ENCODE measurements around the gene SEMA3G.

SEMA3G gene

GRCh38 chr3:52408466-52408865, 36.4 kb downstream of the SEMA3G start:
- no peak for DNase-seq

GRCh38 chr3:52407779-52408178, 37.1 kb downstream of the SEMA3G start:
- no peak for DNase-seq

- no peak for DNase-seq
Observed at GRCh38 chr3:52406791-52407510, 38.0 kb downstream of the SEMA3G start.

GRCh38 chr3:52406231-52406661, 38.7 kb downstream of the SEMA3G start:
- no peak for DNase-seq

- DNase-seq: no peak
Observed at GRCh38 chr3:52405601-52406110, 39.2 kb downstream of the SEMA3G start.

GRCh38 chr3:52405066-52405465, 39.8 kb downstream of the SEMA3G start:
- no peak for DNase-seq

- DNase-seq: no peak
Observed at GRCh38 chr3:52404391-52404790, 40.5 kb downstream of the SEMA3G start.

- no peak for DNase-seq
Observed at GRCh38 chr3:52403955-52404354, 40.9 kb downstream of the SEMA3G start.

GRCh38 chr3:52403271-52403841, 41.5 kb downstream of the SEMA3G start:
- DNase-seq: no peak

GRCh38 chr3:52402706-52403270, 42.1 kb downstream of the SEMA3G start:
- no peak for DNase-seq

GRCh38 chr3:52402101-52402521, 42.8 kb downstream of the SEMA3G start:
- no peak for DNase-seq

GRCh38 chr3:52401551-52401950, 43.4 kb downstream of the SEMA3G start:
- no peak for DNase-seq

GRCh38 chr3:52401021-52401420, 43.9 kb downstream of the SEMA3G start:
- no peak for DNase-seq

GRCh38 chr3:52400275-52400793, 44.6 kb downstream of the SEMA3G start:
- DNase-seq: no peak

GRCh38 chr3:52399593-52399992, 45.3 kb downstream of the SEMA3G start:
- DNase-seq: no peak

GRCh38 chr3:52399131-52399530, 45.8 kb downstream of the SEMA3G start:
- no peak for DNase-seq

GRCh38 chr3:52398670-52399081, 46.2 kb downstream of the SEMA3G start:
- DNase-seq: no peak

GRCh38 chr3:52397676-52398399, 47.1 kb downstream of the SEMA3G start:
- no peak for DNase-seq

- DNase-seq: no peak
Observed at GRCh38 chr3:52396907-52397591, 47.9 kb downstream of the SEMA3G start.

- no peak for DNase-seq
Observed at GRCh38 chr3:52396011-52396906, 48.6 kb downstream of the SEMA3G start.

- no peak for DNase-seq
Observed at GRCh38 chr3:52395503-52395865, 49.4 kb downstream of the SEMA3G start.

Data from CD4-positive, alpha-beta T cell treated with Interleukin-17A for 4 hours (primary cell).